ENCODE measurements around the gene SPRR4. TPM values are rescaled to one million over a fixed set of nuclear protein-coding genes. Genes with fewer than 3 reads are reported as not detected.

The SPRR4 gene
- polyA plus RNA-seq (2013, experiment 1 of 2), result not detected
- polyA plus RNA-seq (2013, experiment 2 of 2), result not detected

- Histone ChIP-seq H3K27me3 (ENCODE audit: insufficient read depth, low read length, poor library complexity) (no peaks in the 10 kb centered on the region), H3K56ac (ENCODE audit: low read length) (no peak within 1 kb of the TSS), H2BK15ac (replicated peaks; ENCODE audit: low read depth) (no peak within 1 kb of the TSS), H3K9ac (ENCODE audit: low read length) (no peak within 1 kb of the TSS), H3K4ac (ENCODE audit: low read depth, low read length) (no peak within 1 kb of the TSS), H3K4me3 (ENCODE audit: low read length) (no peak within 1 kb of the TSS), H4K8ac (ENCODE audit: low read depth, low read length) (no peak within 1 kb of the TSS), H2AK5ac (ENCODE audit: low read length) (no peak within 1 kb of the TSS), H3K4me1 (ENCODE audit: control insufficient read depth, low read depth, low read length) (no peaks in the 10 kb centered on the region), H2BK120ac (ENCODE audit: low read depth, low read length) (no peak within 1 kb of the TSS), H4K5ac (ENCODE audit: low read length) (no peak within 1 kb of the TSS), H3K4me2 (ENCODE audit: low read length) (no peak within 1 kb of the TSS), H3K79me2 (ENCODE audit: control insufficient read depth, insufficient read depth, low read length) (no peaks in the 10 kb centered on the region), H3K27ac (ENCODE audit: low read depth, low read length) (no peak within 1 kb of the TSS), H2BK5ac (ENCODE audit: low read length) (no peak within 1 kb of the TSS), H3K23ac (ENCODE audit: low read length) (no peak within 1 kb of the TSS), H3K18ac (ENCODE audit: low read length) (no peak within 1 kb of the TSS), H3K79me1 (ENCODE audit: low read length) (no peaks in the 10 kb centered on the region), H3K36me3 (ENCODE audit: control insufficient read depth, insufficient read depth, low read length) (no peaks in the 10 kb centered on the region)
- no CpG with 5 or more reads among the region's 6 CpGs for WGBS (ENCODE audit: extremely low coverage, insufficient coverage, low lambda C conversion rate)
- DNase-seq, result no peak
These were observed at the start of gene SPRR4 for GRCh38 chr1:152970495-152970894. TSS of gene SPRR4 (plus strand) at chr1:152970648. CDS start at chr1:152971891, 1,243 bp downstream.

DNA sequence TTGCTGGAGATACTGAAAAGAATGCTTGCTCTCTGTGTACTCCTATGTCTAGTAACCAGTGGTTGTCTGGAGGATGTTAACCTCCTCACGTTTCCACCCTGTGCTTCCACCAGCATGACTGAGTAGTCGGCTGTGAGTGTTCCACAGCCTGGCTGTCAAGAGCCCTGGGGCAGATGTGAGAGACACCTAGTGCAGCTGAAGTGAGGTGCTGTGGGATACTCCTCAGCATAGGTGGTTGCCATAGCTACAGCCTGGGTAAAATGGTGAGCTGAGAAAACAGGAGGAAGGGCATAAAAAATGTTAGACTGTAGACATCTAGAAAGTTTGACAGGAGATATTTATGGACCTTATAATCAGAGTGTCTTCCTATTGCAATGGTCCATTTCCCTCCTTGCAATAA lies 46.3 kb upstream of the SPRR4 start:
- no peak overlapping the region for H3K23ac ChIP-seq (ENCODE audit: low read length)
- H3K79me2 ChIP-seq (ENCODE audit: control insufficient read depth, insufficient read depth, low read length), result no peaks in the 10 kb centered on the region
- DNase-seq, result peak; percentile 25
- H2BK5ac ChIP-seq (ENCODE audit: low read length), result no peak overlapping the region
- H3K4ac ChIP-seq (ENCODE audit: low read depth, low read length), result no peak overlapping the region
- no peak overlapping the region for H4K5ac ChIP-seq (ENCODE audit: low read length)
- H3K27ac ChIP-seq (ENCODE audit: low read depth, low read length), result no peak overlapping the region
- no peak overlapping the region for H4K8ac ChIP-seq (ENCODE audit: low read depth, low read length)
- H3K56ac ChIP-seq (ENCODE audit: low read length), result no peak overlapping the region
- no CpG with 5 or more reads among the region's 2 CpGs for WGBS (ENCODE audit: extremely low coverage, insufficient coverage, low lambda C conversion rate)
- H3K18ac ChIP-seq (ENCODE audit: low read length), result no peak overlapping the region
- no peaks in the 10 kb centered on the region for H3K36me3 ChIP-seq (ENCODE audit: control insufficient read depth, insufficient read depth, low read length)
- no peak overlapping the region for H3K9ac ChIP-seq (ENCODE audit: low read length)
- H2BK15ac ChIP-seq (replicated peaks; ENCODE audit: low read depth), result no peak overlapping the region
- no peak overlapping the region for H3K4me2 ChIP-seq (ENCODE audit: low read length)
- H3K79me1 ChIP-seq (ENCODE audit: low read length), result no peaks in the 10 kb centered on the region
- no peak overlapping the region for H3K4me3 ChIP-seq (ENCODE audit: low read length)
- no peak overlapping the region for H2AK5ac ChIP-seq (ENCODE audit: low read length)
- H3K4me1 ChIP-seq (ENCODE audit: control insufficient read depth, low read depth, low read length), result no peaks in the 10 kb centered on the region
- H3K27me3 ChIP-seq (ENCODE audit: insufficient read depth, low read length, poor library complexity), result no peaks in the 10 kb centered on the region
- no peak overlapping the region for H2BK120ac ChIP-seq (ENCODE audit: low read depth, low read length)

DNA sequence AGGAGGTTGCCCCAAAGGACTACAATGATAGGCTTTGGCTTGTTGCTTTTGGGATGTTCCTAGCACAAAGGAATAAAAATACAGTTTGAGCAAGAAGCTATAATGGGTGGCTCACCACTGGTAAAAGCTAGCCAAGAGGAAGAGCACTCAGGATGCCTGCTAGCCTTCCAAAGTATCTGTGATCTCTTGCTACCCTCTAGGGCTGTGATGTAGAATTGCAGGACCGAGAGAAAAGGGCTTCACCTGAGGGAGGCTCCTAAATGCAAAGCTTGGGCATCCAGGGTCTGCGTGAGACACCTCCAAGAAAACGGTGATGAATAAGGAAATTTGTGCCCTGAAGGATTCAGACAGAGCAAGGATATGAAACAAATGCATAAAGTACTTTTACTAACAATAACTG lies 44.4 kb upstream of the SPRR4 start:
- no peak overlapping the region for H2AK5ac ChIP-seq (ENCODE audit: low read length)
- no peak overlapping the region for H3K27ac ChIP-seq (ENCODE audit: low read depth, low read length)
- no peak overlapping the region for H3K18ac ChIP-seq (ENCODE audit: low read length)
- no peak overlapping the region for H2BK120ac ChIP-seq (ENCODE audit: low read depth, low read length)
- no CpG with 5 or more reads among the region's 3 CpGs for WGBS (ENCODE audit: extremely low coverage, insufficient coverage, low lambda C conversion rate)
- H3K4me2 ChIP-seq (ENCODE audit: low read length), result no peak overlapping the region
- no peak overlapping the region for H3K4ac ChIP-seq (ENCODE audit: low read depth, low read length)
- H3K23ac ChIP-seq (ENCODE audit: low read length), result no peak overlapping the region
- H4K5ac ChIP-seq (ENCODE audit: low read length), result no peak overlapping the region
- no peak overlapping the region for H2BK5ac ChIP-seq (ENCODE audit: low read length)
- H3K9ac ChIP-seq (ENCODE audit: low read length), result no peak overlapping the region
- no peak overlapping the region for H2BK15ac ChIP-seq (replicated peaks; ENCODE audit: low read depth)
- no peak overlapping the region for H3K56ac ChIP-seq (ENCODE audit: low read length)
- H3K79me2 ChIP-seq (ENCODE audit: control insufficient read depth, insufficient read depth, low read length), result no peaks in the 10 kb centered on the region
- DNase-seq, result peak; percentile 64
- no peaks in the 10 kb centered on the region for H3K27me3 ChIP-seq (ENCODE audit: insufficient read depth, low read length, poor library complexity)
- no peak overlapping the region for H4K8ac ChIP-seq (ENCODE audit: low read depth, low read length)
- H3K4me1 ChIP-seq (ENCODE audit: control insufficient read depth, low read depth, low read length), result no peaks in the 10 kb centered on the region
- H3K36me3 ChIP-seq (ENCODE audit: control insufficient read depth, insufficient read depth, low read length), result no peaks in the 10 kb centered on the region
- no peak overlapping the region for H3K4me3 ChIP-seq (ENCODE audit: low read length)
- no peaks in the 10 kb centered on the region for H3K79me1 ChIP-seq (ENCODE audit: low read length)

- Histone ChIP-seq H3K4me1 (ENCODE audit: control insufficient read depth, low read depth, low read length) (no peaks in the 10 kb centered on the region), H3K79me2 (ENCODE audit: control insufficient read depth, insufficient read depth, low read length) (no peaks in the 10 kb centered on the region), H2BK120ac (ENCODE audit: low read depth, low read length) (no peak overlapping the region), H2AK5ac (ENCODE audit: low read length) (no peak overlapping the region), H2BK15ac (replicated peaks; ENCODE audit: low read depth) (no peak overlapping the region), H4K8ac (ENCODE audit: low read depth, low read length) (no peak overlapping the region), H3K23ac (ENCODE audit: low read length) (no peak overlapping the region), H3K27me3 (ENCODE audit: insufficient read depth, low read length, poor library complexity) (no peaks in the 10 kb centered on the region), H3K56ac (ENCODE audit: low read length) (no peak overlapping the region), H3K4ac (ENCODE audit: low read depth, low read length) (no peak overlapping the region), H3K36me3 (ENCODE audit: control insufficient read depth, insufficient read depth, low read length) (no peaks in the 10 kb centered on the region), H2BK5ac (ENCODE audit: low read length) (no peak overlapping the region), H3K18ac (ENCODE audit: low read length) (no peak overlapping the region), H3K4me3 (ENCODE audit: low read length) (no peak overlapping the region), H3K27ac (ENCODE audit: low read depth, low read length) (no peak overlapping the region), H3K79me1 (ENCODE audit: low read length) (no peaks in the 10 kb centered on the region), H3K4me2 (ENCODE audit: low read length) (no peak overlapping the region), H4K5ac (ENCODE audit: low read length) (no peak overlapping the region), H3K9ac (ENCODE audit: low read length) (no peak overlapping the region)
- no peak for DNase-seq
- no CpG with 5 or more reads among the region's 3 CpGs for WGBS (ENCODE audit: extremely low coverage, insufficient coverage, low lambda C conversion rate)
These were observed 41.8 kb upstream of the SPRR4 start for GRCh38 chr1:152928671-152929070.

- WGBS (ENCODE audit: extremely low coverage, insufficient coverage, low lambda C conversion rate), result no CpG with 5 or more reads among the region's 4 CpGs
These were observed 38.2 kb upstream of the SPRR4 start for GRCh38 chr1:152932170-152932811.

DNA sequence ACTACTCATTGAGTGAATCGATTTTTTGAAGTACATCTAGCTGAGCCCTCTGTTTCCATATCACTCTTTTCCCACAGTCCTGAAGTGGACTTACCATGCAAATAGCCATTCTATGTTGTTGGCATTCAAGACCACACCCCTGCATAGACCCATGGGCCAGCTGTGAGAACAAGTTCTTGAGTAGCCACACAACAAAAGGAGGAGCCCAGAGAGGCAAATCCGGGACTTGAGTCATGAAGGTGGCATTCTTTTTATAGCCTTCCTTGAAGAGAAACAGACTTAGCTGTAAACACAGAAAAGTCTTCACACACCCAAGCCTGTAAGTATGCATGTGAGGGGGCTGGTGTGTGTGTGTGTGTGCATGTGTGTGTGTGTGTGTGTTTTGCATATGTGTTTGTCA lies 37.3 kb upstream of the SPRR4 start:
- Histone ChIP-seq H2AK5ac (ENCODE audit: low read length) (no peak overlapping the region), H3K79me2 (ENCODE audit: control insufficient read depth, insufficient read depth, low read length) (no peaks in the 10 kb centered on the region), H3K27ac (ENCODE audit: low read depth, low read length) (no peak overlapping the region), H2BK5ac (ENCODE audit: low read length) (no peak overlapping the region), H3K56ac (ENCODE audit: low read length) (no peak overlapping the region), H2BK15ac (replicated peaks; ENCODE audit: low read depth) (no peak overlapping the region), H3K18ac (ENCODE audit: low read length) (no peak overlapping the region), H3K4ac (ENCODE audit: low read depth, low read length) (no peak overlapping the region), H4K5ac (ENCODE audit: low read length) (no peak overlapping the region), H3K27me3 (ENCODE audit: insufficient read depth, low read length, poor library complexity) (no peaks in the 10 kb centered on the region), H4K8ac (ENCODE audit: low read depth, low read length) (no peak overlapping the region), H3K4me2 (ENCODE audit: low read length) (no peak overlapping the region), H3K79me1 (ENCODE audit: low read length) (no peaks in the 10 kb centered on the region), H3K4me3 (ENCODE audit: low read length) (no peak overlapping the region), H2BK120ac (ENCODE audit: low read depth, low read length) (no peak overlapping the region), H3K9ac (ENCODE audit: low read length) (no peak overlapping the region), H3K23ac (ENCODE audit: low read length) (no peak overlapping the region), H3K4me1 (ENCODE audit: control insufficient read depth, low read depth, low read length) (no peaks in the 10 kb centered on the region), H3K36me3 (ENCODE audit: control insufficient read depth, insufficient read depth, low read length) (no peaks in the 10 kb centered on the region)
- no peak for DNase-seq
- WGBS (ENCODE audit: extremely low coverage, insufficient coverage, low lambda C conversion rate), result no CpG with 5 or more reads among the region's 2 CpGs

More at GRCh38 chr1:152932170-152932811, 38.2 kb upstream of the SPRR4 start:
- H3K36me3 ChIP-seq (ENCODE audit: control insufficient read depth, insufficient read depth, low read length), result no peaks in the 10 kb centered on the region
- no peaks in the 10 kb centered on the region for H3K27me3 ChIP-seq (ENCODE audit: insufficient read depth, low read length, poor library complexity)
- no peak overlapping the region for H3K23ac ChIP-seq (ENCODE audit: low read length)
- DNase-seq, result no peak
- no peaks in the 10 kb centered on the region for H3K4me1 ChIP-seq (ENCODE audit: control insufficient read depth, low read depth, low read length)
- H2BK5ac ChIP-seq (ENCODE audit: low read length), result no peak overlapping the region
- H2AK5ac ChIP-seq (ENCODE audit: low read length), result no peak overlapping the region
- H3K18ac ChIP-seq (ENCODE audit: low read length), result no peak overlapping the region
- no peak overlapping the region for H3K4me3 ChIP-seq (ENCODE audit: low read length)
- H3K79me1 ChIP-seq (ENCODE audit: low read length), result no peaks in the 10 kb centered on the region
- no peak overlapping the region for H2BK15ac ChIP-seq (replicated peaks; ENCODE audit: low read depth)
- H4K8ac ChIP-seq (ENCODE audit: low read depth, low read length), result no peak overlapping the region
- H3K79me2 ChIP-seq (ENCODE audit: control insufficient read depth, insufficient read depth, low read length), result no peaks in the 10 kb centered on the region
- H4K5ac ChIP-seq (ENCODE audit: low read length), result no peak overlapping the region
- no peak overlapping the region for H3K27ac ChIP-seq (ENCODE audit: low read depth, low read length)
- no peak overlapping the region for H3K4me2 ChIP-seq (ENCODE audit: low read length)
- H3K4ac ChIP-seq (ENCODE audit: low read depth, low read length), result no peak overlapping the region
- H2BK120ac ChIP-seq (ENCODE audit: low read depth, low read length), result no peak overlapping the region
- H3K56ac ChIP-seq (ENCODE audit: low read length), result no peak overlapping the region
- no peak overlapping the region for H3K9ac ChIP-seq (ENCODE audit: low read length)

Data from mesendoderm (in vitro differentiated cells).